LHCN-M2 (cell line): ENCODE measurements around the gene LIN52. TPM values are rescaled to one million over a fixed set of nuclear protein-coding genes. Genes with fewer than 3 reads are reported as not detected.

Source experiments
- DNase-seq: peaks from one replicate; pipeline ENCODE4 v3.0.0-alpha.2; 2012; ENCODE audit warnings: low read depth
- polyA plus RNA-seq: library from polyadenylated mRNA; unstranded; fragments of >200 nt; gene quantifications from one replicate; pipeline ENCODE4 v1.2.1, GENCODE V29; 2012; ENCODE audit warnings: missing spikeins
- total RNA-seq: library from RNA; depleted of rRNA; stranded (reverse); fragments of >200 nt; gene quantifications from 2 replicates; pipeline ENCODE4 v1.2.3, GENCODE V29; 2014; rRNA removed

Gene LIN52
- 10.2 and 11.5 TPM in 2 replicates for total RNA-seq
- polyA plus RNA-seq: 4.2 TPM

- peak; percentile 100 for DNase-seq
Observed at GRCh38 chr14:74084277-74085046, at the start of gene LIN52, which contains the start of gene ALDH6A1. TSS of gene LIN52 (plus strand) at chr14:74084956. CDS start at chr14:74084975, 19 bp downstream. TSS of gene ALDH6A1 (minus strand) at chr14:74084453. CDS start at chr14:74084394, 59 bp downstream.

GRCh38 chr14:74035556-74035955 lies 49.2 kb upstream of the LIN52 start:
- peak; percentile 19 for DNase-seq

DNA sequence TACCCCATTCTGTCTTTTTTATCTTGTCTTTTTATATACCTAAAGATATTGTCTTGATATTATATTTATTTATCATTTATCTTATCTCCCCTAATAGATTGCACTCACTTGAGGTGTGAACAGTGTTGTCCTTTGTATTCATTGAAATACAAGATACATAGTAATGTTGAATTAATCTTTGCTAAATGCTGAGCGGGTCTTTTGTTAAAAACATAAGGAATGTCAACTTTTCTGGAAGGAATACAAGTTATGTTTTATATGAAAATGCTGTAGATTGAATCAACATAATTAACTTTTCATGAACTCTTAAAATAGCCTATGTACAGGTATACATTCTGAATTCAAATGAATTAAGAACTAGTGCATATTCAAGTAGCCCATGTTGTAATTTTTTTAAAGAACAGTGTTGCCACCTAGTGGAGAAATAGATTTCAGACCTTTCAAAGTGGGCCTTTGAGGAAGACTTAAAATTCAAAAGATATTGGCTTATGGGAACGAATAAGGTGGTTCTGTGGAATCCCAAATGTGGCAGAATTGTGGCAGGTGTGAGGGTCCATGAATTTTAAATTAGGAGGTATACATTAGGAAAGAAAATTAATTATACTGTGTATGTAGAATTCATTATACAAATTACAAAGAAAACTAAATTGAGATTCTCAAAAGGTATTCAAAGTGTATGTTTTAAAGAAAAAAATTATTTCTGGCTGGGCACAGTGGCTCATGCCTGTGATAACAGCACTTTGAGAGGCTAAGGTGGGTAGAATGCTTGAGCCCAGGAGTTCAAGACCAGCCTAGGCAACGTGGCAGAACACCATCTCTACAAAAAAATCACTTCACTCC lies 46.5 kb upstream of the LIN52 start:
- peak; percentile 55 for DNase-seq

DNA sequence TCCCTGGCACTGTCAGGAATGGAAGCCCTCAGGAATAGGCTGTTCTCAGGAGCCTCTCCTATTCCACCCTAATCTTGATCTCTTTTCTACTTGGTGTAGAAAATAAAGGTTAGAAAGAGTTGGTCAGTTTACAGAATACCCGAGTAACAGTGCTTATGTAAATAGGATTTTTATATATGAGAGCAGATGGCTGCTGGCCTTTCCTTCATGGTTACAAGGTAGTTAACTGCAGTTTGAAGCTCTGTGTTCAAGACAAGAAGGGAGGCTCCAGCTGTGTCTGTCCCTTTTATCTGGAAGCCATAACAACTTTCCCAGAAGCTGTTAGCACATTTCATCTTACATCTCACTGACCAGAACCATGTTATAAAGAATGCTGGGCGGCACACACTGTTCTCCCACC lies 42.5 kb upstream of the LIN52 start:
- DNase-seq: no peak

GRCh38 chr14:74045522-74045921 lies 39.2 kb upstream of the LIN52 start:
- DNase-seq: no peak

GRCh38 chr14:74048281-74048680 lies 36.5 kb upstream of the LIN52 start:
- no peak for DNase-seq

DNA sequence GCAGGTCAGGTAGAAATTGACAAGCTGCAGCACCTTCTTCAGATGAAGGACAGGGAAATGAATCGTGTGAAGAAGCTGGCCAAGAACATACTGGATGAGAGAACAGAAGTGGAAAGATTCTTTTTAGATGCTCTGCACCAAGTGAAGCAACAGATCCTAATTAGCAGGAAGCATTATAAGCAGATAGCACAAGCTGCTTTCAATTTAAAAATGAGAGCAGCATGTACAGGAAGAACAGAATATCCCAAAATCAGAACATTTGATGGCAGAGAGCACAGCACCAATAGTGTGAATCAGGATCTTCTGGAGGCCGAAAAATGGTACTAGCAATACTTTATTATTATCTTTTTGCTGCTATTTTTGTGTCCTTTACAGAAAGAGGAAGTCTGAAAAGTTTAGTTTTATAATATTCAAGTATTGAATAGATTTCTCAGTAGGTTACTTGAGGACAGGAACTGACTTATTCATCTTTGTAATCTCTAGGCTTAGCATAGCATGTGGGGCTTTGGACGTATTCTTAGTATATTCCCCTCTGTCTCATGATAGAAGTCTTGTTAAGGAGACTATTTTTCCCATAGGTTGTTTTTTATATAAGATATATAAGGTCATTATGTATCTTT lies 34.8 kb upstream of the LIN52 start:
- DNase-seq: no peak

DNA sequence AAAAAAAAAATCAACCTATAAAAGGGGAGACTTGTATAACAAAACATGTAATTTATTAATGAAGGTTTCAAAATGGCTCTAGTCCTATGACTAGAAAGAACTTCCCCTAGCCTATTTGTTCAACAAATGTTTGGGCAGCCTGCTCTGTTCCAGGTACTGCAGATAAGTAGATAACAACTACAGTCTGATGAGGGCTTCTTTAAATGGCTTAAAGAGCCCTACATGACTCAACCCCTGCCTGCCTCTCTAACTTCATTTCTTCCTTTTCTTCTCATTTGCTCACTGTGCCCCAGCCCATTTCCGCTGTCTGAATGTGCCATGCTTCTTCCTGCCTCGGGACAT lies 22.0 kb upstream of the LIN52 start:
- peak; percentile 37 for DNase-seq

DNA sequence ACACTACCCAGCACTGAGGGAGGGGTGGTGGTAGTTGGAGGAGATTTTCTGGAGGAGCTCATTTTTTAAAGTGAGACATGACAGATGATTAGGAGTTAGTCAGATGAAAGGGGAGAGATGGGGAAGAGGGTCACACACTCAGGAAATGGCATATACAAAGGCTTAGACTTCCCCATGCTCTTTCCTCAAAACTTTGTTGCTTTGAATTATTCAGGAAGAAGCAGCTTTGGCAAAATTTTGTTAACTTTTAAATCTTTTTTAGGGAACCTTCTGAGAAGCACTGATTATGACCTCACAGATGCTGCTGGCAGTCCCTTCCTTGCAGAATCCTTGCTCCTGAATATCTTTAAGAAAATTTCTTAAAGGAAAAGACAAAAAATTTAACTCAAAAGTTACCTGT lies 20.3 kb upstream of the LIN52 start:
- no peak for DNase-seq

GRCh38 chr14:74064883-74065282 lies 19.9 kb upstream of the LIN52 start:
- no peak for DNase-seq

GRCh38 chr14:74065746-74066575 lies 18.8 kb upstream of the LIN52 start:
- DNase-seq: peak; percentile 9

GRCh38 chr14:74077401-74077800 lies 7.4 kb upstream of the LIN52 start:
- DNase-seq: no peak

DNA sequence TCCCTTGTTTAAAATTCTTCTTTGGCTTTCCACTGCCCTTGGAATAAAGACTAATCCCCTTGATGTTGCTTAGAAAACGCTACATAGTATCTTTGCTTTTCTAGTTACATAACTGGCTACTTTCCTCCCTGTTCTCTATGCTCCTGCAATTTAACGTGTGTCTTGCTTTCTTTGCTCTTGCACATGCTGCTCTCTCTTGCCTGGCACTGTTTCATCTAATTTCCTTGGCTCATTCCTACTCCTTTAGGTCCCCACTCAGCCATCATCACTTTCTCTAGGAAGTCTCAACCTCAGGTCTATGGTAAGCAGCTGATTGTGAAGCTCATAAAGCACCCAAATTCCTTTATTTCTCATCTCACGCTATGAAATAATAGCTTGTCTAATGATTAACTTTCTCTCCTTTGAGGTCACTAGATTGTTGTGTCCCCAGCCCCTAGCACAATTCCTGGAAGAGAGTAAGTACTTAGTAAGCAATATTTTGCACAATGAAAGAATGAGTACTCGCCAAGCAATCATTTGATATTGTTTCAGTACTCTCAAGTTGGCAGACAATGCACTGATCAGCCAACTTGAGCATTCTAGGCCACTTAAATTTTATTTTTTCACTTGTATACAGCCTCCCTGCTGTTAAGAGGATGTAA lies 3.8 kb upstream of the LIN52 start:
- DNase-seq: no peak

DNA sequence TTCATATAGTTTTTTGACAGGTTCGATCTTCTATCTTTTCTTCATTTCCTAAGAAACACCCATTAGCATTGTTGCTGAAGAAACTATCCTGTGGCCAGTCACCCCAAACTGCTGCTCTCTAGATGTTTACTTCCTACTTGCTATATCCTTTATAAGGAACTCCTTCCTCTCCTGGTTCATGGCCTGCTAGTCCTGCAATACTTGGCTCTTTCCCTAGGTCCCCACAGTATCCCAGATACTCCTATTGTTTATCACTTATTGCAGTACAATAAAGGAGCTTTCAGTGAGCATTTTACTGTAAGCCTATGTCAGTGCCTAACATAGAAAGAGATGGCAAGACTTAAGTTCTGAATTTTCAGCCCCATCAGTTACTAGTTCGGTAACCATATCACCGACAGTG lies 3.3 kb upstream of the LIN52 start:
- DNase-seq: no peak

DNA sequence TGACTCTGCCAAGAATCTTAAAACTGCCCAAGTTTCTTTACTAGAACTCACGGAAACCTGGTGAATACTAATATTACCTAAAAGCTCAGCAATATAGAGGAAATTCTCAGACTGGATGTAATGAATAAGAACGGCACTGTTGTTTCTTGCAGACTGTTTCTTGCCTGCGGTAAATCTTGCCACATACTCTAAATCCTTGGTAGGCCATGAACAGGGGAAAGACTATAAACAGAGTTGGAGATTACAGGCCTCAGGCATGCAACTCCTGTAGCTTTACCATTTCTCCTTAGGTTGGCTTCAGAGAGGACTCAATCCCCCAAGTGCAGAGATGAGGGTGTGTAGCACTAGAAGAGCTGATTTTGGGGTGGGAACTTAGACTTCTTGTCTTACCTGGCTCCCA lies 1.6 kb upstream of the LIN52 start:
- DNase-seq: no peak

- no peak for DNase-seq
Observed at GRCh38 chr14:74083784-74084276, 926 bp upstream of the LIN52 start.

- DNase-seq: peak; percentile 37
Observed at GRCh38 chr14:74085047-74085637, 386 bp downstream of the LIN52 start.

- no peak for DNase-seq
Observed at GRCh38 chr14:74085828-74086227, 1.1 kb downstream of the LIN52 start.

DNA sequence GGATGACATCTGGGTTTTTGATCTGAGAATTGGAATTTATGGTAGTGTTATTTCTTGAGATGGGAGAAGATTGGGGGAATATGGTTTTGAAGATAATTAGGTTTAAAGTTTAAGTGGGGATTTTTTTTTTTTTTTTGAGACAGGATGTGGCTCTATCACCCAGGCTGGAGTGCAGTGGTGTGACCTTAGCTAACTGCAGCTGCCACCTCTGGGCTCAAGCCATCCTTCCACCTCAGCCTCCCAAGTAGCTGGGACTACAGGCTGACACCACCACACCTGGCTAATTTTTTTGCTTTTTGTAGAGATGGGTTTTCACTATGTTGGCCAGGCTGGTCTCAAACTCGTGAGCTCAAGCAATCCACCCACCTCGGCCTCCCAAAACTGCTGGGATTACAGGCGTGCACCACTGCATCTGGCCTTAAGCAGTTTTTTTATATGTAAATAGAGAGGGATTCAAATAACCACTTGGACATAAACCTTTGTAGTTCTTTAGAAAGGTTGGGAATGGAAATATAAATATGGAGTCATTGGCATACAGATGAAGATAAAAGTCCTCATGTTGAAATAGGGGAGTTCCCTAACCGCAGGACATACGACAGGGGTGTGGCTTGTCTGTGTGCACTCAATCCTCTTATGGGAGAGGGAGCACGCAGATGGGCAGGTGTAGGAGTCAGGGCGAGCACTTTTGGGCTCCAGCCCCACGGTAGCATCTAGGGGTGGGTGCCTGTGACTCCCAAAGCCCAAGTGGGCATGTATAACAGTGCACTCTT lies 4.7 kb downstream of the LIN52 start:
- DNase-seq: no peak

- no peak for DNase-seq
Observed at GRCh38 chr14:74105381-74105780, 20.6 kb downstream of the LIN52 start.
